KG1 (cell line): ENCODE results near the gene SMG7.
A peak's percentile ranks its signal among the peaks of the same experiment; 100 is the strongest.

ENCODE experiments used
- DNase-seq: peaks from one replicate; lab custom pipeline; 2025; lab: John Stamatoyannopoulos, UW

Gene SMG7

GRCh38 chr1:183470961-183471742, 1.1 kb upstream of the SMG7 start:
- no peak for DNase-seq

GRCh38 chr1:183471743-183472487, 384 bp upstream of the SMG7 start:
- peak; percentile 95 for DNase-seq

- DNase-seq, result no peak
Measured at GRCh38 chr1:183473217-183473536, 878 bp downstream of the SMG7 start.

- no peak for DNase-seq
Measured at GRCh38 chr1:183476081-183476480, 3.8 kb downstream of the SMG7 start.

GRCh38 chr1:183477986-183478781, 5.9 kb downstream of the SMG7 start:
- no peak for DNase-seq

GRCh38 chr1:183480971-183481441, 8.7 kb downstream of the SMG7 start:
- no peak for DNase-seq

- no peak for DNase-seq
Measured at GRCh38 chr1:183483224-183483623, 10.9 kb downstream of the SMG7 start.

- DNase-seq, result no peak
Measured at GRCh38 chr1:183484254-183484653, 12.0 kb downstream of the SMG7 start.

GRCh38 chr1:183484851-183485250, 12.6 kb downstream of the SMG7 start:
- no peak for DNase-seq

GRCh38 chr1:183487674-183488442, 15.6 kb downstream of the SMG7 start:
- DNase-seq, result no peak

- DNase-seq, result no peak
Measured at GRCh38 chr1:183490932-183491331, 18.6 kb downstream of the SMG7 start.

GRCh38 chr1:183493540-183494245, 21.4 kb downstream of the SMG7 start:
- DNase-seq, result no peak

GRCh38 chr1:183495420-183495819, 23.1 kb downstream of the SMG7 start:
- no peak for DNase-seq

- no peak for DNase-seq
Measured at GRCh38 chr1:183497218-183497617, 24.9 kb downstream of the SMG7 start.

- DNase-seq, result no peak
Measured at GRCh38 chr1:183498342-183498991, 26.2 kb downstream of the SMG7 start.

- DNase-seq, result no peak
Measured at GRCh38 chr1:183505454-183506089, 33.3 kb downstream of the SMG7 start.

- no peak for DNase-seq
Measured at GRCh38 chr1:183506561-183506960, 34.3 kb downstream of the SMG7 start.

GRCh38 chr1:183508694-183509093, 36.4 kb downstream of the SMG7 start:
- DNase-seq, result no peak

GRCh38 chr1:183512450-183512849, 40.2 kb downstream of the SMG7 start:
- no peak for DNase-seq

- DNase-seq, result no peak
Measured at GRCh38 chr1:183514235-183514634, 41.9 kb downstream of the SMG7 start.
